ENCODE results near the gene MBTPS1. TPM values are rescaled to one million over a fixed set of nuclear protein-coding genes. Genes with fewer than 3 reads are reported as not detected.

The MBTPS1 gene
- total and polyA plus RNA-seq, 2 experiments from 2014 or later = 18.1 to 49.3 TPM

DNA sequence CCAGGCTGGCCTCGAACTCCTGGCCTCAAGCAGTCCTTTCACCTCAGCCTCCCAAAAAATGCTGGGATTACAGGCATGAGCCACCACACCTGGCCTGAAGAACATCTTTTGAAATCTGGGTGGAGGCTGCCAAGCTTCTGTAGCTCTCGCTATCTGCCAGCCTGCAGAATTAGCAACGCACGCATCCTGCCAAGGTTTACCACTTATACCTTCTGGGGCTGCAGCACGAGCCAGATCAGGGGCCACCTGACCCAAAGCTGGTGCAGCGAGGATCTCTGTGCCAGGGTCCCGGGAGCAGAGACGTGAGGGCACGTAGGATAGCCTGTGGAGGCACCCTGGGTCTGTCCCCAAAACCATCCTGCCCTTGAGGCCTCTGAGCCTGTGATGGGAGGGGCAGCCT is 96.4 kb downstream of the MBTPS1 start (continued):
- TF ChIP-seq JUNB (IDR thresholded peaks at IDR 0.05; ENCODE audit: unreplicated experiment) (no peak), NANOG (IDR thresholded peaks at IDR 0.05; ENCODE audit: borderline replicate concordance) (no peak), ZNF114 (CRISPR knock-in tag; IDR thresholded peaks at IDR 0.05) (no peak), REST (IDR thresholded peaks at IDR 0.05; ENCODE audit: unreplicated experiment) (no peak), POLR2AphosphoS5 (IDR thresholded peaks at IDR 0.05; ENCODE audit: low read depth) (no peak), ZNF331 (CRISPR knock-in tag; IDR thresholded peaks at IDR 0.05; ENCODE audit: low read depth) (no peak), CREB1 (CRISPR knock-in tag; IDR thresholded peaks at IDR 0.05; ENCODE audit: low read depth) (no peak)

DNA sequence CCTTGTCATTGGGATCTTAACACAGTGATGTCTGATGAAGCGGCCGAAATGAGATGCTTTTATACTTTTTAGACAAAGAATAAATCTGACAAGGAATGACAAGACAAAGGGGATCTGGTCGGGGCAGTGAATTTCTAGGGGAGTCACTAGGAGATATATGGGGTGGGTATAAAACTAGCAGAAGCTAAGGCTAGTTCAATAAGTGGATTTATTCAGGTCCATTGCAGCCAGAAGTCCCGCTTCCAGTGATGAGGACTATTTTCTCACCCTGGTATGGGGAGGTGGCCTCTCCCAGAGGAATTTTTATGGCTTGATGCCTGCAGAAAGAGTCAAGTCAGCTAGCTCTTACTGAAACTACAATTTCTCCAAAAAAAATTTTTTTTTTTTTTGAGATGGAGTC is 98.0 kb downstream of the MBTPS1 start:
- Histone ChIP-seq H3K27me3 (ENCODE audit: insufficient read depth) (no peaks in the 10 kb centered on the region), H4K20me1 (replicated peaks; ENCODE audit: insufficient read depth) (no peaks in the 10 kb centered on the region), H3K4me1 (ENCODE audit: insufficient read depth) (no peaks in the 10 kb centered on the region; the same call in 1 of the 2 replicates), H3F3A (replicated peaks; ENCODE audit: low read depth) (no peaks in the 10 kb centered on the region), H3K9me2 (ENCODE audit: insufficient read depth) (no peaks in the 10 kb centered on the region), H3K4me2 (no peak overlapping the region), H3K36me3 (ENCODE audit: insufficient read depth) (no peaks in the 10 kb centered on the region), H3K27ac (ENCODE audit: low read depth) (no peak overlapping the region), H3K79me2 (replicated peaks; ENCODE audit: insufficient read depth) (no peaks in the 10 kb centered on the region), H2AFZ (no peak overlapping the region), H3K4me3 (no peak overlapping the region)
- ATAC-seq (no peak), DNase-seq (ENCODE audit: low spot score) (no peak)
- H3K9me3 Mint-ChIP-seq = peaks cover 29% of the 10 kb centered on the region
- H3K4me3 Mint-ChIP-seq = no peak overlapping the region
- H3K27ac Mint-ChIP-seq = no peak overlapping the region
- TF ChIP-seq ZNF331 (CRISPR knock-in tag; IDR thresholded peaks at IDR 0.05; ENCODE audit: low read depth) (no peak), EZH2 (IDR thresholded peaks at IDR 0.05; ENCODE audit: low read depth, unreplicated experiment) (no peak), CREB1 (CRISPR knock-in tag; IDR thresholded peaks at IDR 0.05; ENCODE audit: low read depth) (no peak), POLR2AphosphoS5 (IDR thresholded peaks at IDR 0.05; ENCODE audit: low read depth) (no peak), JUNB (IDR thresholded peaks at IDR 0.05; ENCODE audit: unreplicated experiment) (no peak), EZH2phosphoT487 (IDR thresholded peaks at IDR 0.05; ENCODE audit: unreplicated experiment) (no peak), ZNF462 (CRISPR knock-in tag; IDR thresholded peaks at IDR 0.05) (no peak), STAT1 (IDR thresholded peaks at IDR 0.05; ENCODE audit: unreplicated experiment) (no peak)
- peaks cover 10% of the 10 kb centered on the region for H3K27me3 Mint-ChIP-seq (ENCODE audit: insufficient read depth, low read depth, poor library complexity)
- peaks cover 18% of the 10 kb centered on the region for H3K4me1 Mint-ChIP-seq
- H3K36me3 Mint-ChIP-seq (ENCODE audit: low read depth) = peaks cover 13% of the 10 kb centered on the region

Measured in GM23338 (cell line).